Mesodermal cell (in vitro differentiated cells): ENCODE measurements around the gene ARHGEF18.

Source experiments
- H3K27ac ChIP-seq: 2 replicates; pipeline ENCODE4 v1.7.0; 2013; ENCODE audit warnings: mild to moderate bottlenecking, low read depth, low read length, moderate library complexity; ENCODE audit not compliant: severe bottlenecking
- H3K36me3 ChIP-seq: 2 replicates; pipeline ENCODE4 v1.7.1; 2013; ENCODE audit warnings: mild to moderate bottlenecking, low read length, moderate library complexity; ENCODE audit not compliant: control insufficient read depth, insufficient read depth
- H3K4me1 ChIP-seq: one replicate; pipeline ENCODE4 v1.7.1; 2013; ENCODE audit warnings: mild to moderate bottlenecking, low read length; ENCODE audit not compliant: insufficient read depth, control insufficient read depth, poor library complexity, severe bottlenecking
- H3K4me3 ChIP-seq: 2 replicates; pipeline ENCODE4 v1.7.0; 2013; ENCODE audit warnings: low read length, control low read depth, mild to moderate bottlenecking; ENCODE audit not compliant: insufficient read depth, poor library complexity, severe bottlenecking; ENCODE audit errors: extremely low read depth
- H3K9me3 ChIP-seq: 2 replicates; pipeline ENCODE4 v1.7.1; 2013; ENCODE audit warnings: mild to moderate bottlenecking, low read length, moderate library complexity; ENCODE audit not compliant: control insufficient read depth
- WGBS, 2 experiments: methylation state at CpG; one replicate each; pipeline ENCODE4 v1.1.5; 2013; ENCODE audit warnings: missing lambda C conversion rate in 2 of 2; ENCODE audit not compliant: insufficient coverage in 2 of 2; 5-methylcytosine and 5-hydroxymethylcytosine counted together

Gene ARHGEF18

DNA sequence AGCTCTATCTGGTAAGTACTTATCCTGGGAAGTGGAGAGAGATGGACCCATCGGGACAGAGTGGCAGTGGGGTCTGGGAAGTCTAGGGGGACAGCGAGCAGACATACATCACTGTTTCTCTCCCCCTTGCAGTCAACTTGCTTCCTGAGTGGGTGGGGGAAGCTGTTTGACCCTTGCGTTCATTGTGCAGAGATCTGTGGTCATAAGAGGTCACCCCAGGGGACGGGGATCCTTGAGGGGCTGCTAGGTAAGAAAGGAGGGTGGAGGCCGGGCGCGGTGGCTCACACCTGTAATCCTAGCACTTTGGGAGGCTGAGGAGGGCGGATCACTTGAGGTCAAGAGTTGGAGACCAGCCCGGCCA lies 474 bp downstream of the ARHGEF18 start:
- Histone ChIP-seq H3K9me3 (peaks cover 8% of the 10 kb centered on the region), H3K27ac (no peak overlapping the region), H3K4me1 (no peaks in the 10 kb centered on the region), H3K36me3 (no peaks in the 10 kb centered on the region), H3K4me3 (no peak overlapping the region)
- WGBS, 2 experiments, result 90 to 97% methylated on average over 2 to 6 of the region's 9 CpGs

DNA sequence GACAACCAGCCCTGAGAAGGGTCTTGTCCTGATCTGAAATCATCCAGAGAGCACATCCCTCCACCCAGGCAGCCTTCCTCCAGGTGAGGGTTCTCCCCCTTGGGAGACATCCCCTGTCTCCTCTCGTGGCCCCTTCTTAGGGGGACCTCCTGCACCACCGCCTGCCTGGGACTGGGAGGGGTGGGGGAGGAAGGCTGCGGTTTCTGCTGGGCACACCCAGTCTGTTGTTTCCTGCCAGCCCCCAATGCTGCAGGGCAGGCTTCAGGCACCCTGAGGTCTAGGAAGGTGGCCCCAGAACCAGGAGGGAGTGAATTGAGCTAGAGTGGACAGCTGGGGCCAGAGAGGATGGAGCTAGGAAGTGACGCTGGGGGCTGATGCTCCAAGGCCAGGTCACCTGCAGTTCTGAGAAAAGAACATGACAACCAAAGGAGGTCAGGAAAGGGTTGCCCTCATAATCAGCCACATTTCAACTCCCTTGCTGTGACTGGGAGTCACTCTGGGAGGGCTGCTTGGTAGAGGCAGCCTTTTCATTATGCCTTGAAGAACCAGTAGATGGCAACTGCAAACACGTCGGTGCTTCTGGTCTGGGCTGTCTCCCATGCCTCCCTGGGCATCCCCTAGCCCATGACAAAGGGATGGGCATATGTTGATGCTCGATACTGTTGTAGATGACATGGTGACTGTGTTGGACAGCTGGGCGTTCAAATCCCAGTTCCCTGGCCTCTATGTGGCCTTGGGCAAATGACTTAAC lies 1.4 kb downstream of the ARHGEF18 start:
- Histone ChIP-seq H3K9me3 (peaks cover 8% of the 10 kb centered on the region), H3K27ac (no peak overlapping the region), H3K4me1 (peaks cover 2% of the 10 kb centered on the region), H3K36me3 (no peaks in the 10 kb centered on the region), H3K4me3 (no peak overlapping the region)
- 72 to 75% methylated on average over 5 of the region's 8 CpGs for WGBS, 2 experiments

GRCh38 chr19:7351861-7352260 lies 3.1 kb downstream of the ARHGEF18 start:
- Histone ChIP-seq H3K4me3 (no peak overlapping the region), H3K4me1 (peaks cover 7% of the 10 kb centered on the region), H3K27ac (no peak overlapping the region), H3K36me3 (no peaks in the 10 kb centered on the region), H3K9me3 (peaks cover 8% of the 10 kb centered on the region)
- WGBS, 2 experiments, result 43 to 57% methylated on average over 1 of the region's 1 CpG

GRCh38 chr19:7355151-7355820 lies 6.5 kb downstream of the ARHGEF18 start:
- H3K4me1 ChIP-seq, result peaks cover 7% of the 10 kb centered on the region
- no peaks in the 10 kb centered on the region for H3K36me3 ChIP-seq
- H3K4me3 ChIP-seq, result no peak overlapping the region
- 81 to 82% methylated on average over 9 to 13 of the region's 13 CpGs for WGBS, 2 experiments
- H3K27ac ChIP-seq, result no peak overlapping the region
- H3K9me3 ChIP-seq, result peaks cover 4% of the 10 kb centered on the region

GRCh38 chr19:7355871-7356270 lies 7.1 kb downstream of the ARHGEF18 start:
- 86 to 93% methylated on average over 5 to 6 of the region's 7 CpGs for WGBS, 2 experiments
- Histone ChIP-seq H3K27ac (no peak overlapping the region), H3K4me3 (no peak overlapping the region)

GRCh38 chr19:7356899-7357627 lies 8.3 kb downstream of the ARHGEF18 start:
- H3K27ac ChIP-seq, result no peak overlapping the region
- H3K4me3 ChIP-seq, result no peak overlapping the region
- WGBS, 2 experiments, result 90 to 94% methylated on average over 3 to 6 of the region's 7 CpGs
- H3K4me1 ChIP-seq, result peaks cover 12% of the 10 kb centered on the region
- no peaks in the 10 kb centered on the region for H3K36me3 ChIP-seq
- peaks cover 2% of the 10 kb centered on the region for H3K9me3 ChIP-seq

More at GRCh38 chr19:7355871-7356270, 7.1 kb downstream of the ARHGEF18 start:
- Histone ChIP-seq H3K9me3 (peaks cover 4% of the 10 kb centered on the region), H3K36me3 (no peaks in the 10 kb centered on the region), H3K4me1 (peaks cover 12% of the 10 kb centered on the region)

DNA sequence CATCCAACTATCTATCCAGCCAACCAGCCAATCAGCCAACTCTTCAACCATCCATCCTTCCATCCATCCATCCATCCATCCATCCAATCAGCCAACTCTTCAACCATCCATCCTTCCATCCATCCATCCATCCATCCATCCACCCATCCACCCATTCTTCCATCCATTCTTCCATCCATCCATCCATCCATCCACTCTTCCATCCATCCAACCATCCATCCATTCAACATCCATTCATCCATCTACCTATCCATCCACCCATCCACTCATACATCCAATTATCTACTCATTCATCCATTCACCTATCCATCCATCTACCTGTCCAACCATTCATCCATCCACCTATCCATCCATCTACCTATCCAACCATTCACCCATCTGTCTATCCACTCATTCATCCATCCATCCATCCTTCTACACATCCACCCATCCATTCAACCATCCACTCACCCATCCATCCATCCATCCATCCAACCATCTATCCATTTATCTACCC lies 9.4 kb downstream of the ARHGEF18 start:
- peaks cover 12% of the 10 kb centered on the region for H3K4me1 ChIP-seq
- no peaks in the 10 kb centered on the region for H3K9me3 ChIP-seq
- H3K27ac ChIP-seq, result no peak overlapping the region
- no peaks in the 10 kb centered on the region for H3K36me3 ChIP-seq
- H3K4me3 ChIP-seq, result no peak overlapping the region

- Histone ChIP-seq H3K4me3 (no peak overlapping the region), H3K9me3 (no peaks in the 10 kb centered on the region), H3K4me1 (peaks cover 7% of the 10 kb centered on the region), H3K27ac (no peak overlapping the region), H3K36me3 (no peaks in the 10 kb centered on the region)
- WGBS, 2 experiments, result 74 to 83% methylated on average over 7 to 8 of the region's 8 CpGs
Measured at GRCh38 chr19:7360393-7360984, 11.8 kb downstream of the ARHGEF18 start.

GRCh38 chr19:7363225-7363624 lies 14.5 kb downstream of the ARHGEF18 start:
- Histone ChIP-seq H3K9me3 (no peaks in the 10 kb centered on the region), H3K27ac (no peak overlapping the region), H3K4me1 (peaks cover 6% of the 10 kb centered on the region), H3K4me3 (no peak overlapping the region), H3K36me3 (no peaks in the 10 kb centered on the region)
- WGBS, 2 experiments, result 71 to 83% methylated on average over 2 of the region's 2 CpGs

- H3K4me3 ChIP-seq, result no peak overlapping the region
- no peaks in the 10 kb centered on the region for H3K4me1 ChIP-seq
- H3K27ac ChIP-seq, result no peak overlapping the region
- H3K9me3 ChIP-seq, result no peaks in the 10 kb centered on the region
- 65 to 73% methylated on average over 5 to 8 of the region's 10 CpGs for WGBS, 2 experiments
- H3K36me3 ChIP-seq, result no peaks in the 10 kb centered on the region
Measured at GRCh38 chr19:7366701-7367420, 18.1 kb downstream of the ARHGEF18 start.
